ENCODE results near the gene PROS1.
"Not testable (repeated sequence)": the region's sequence is repeated elsewhere in the genome, so short reads cannot be mapped to it uniquely, and the experiment has no call there.

Gene PROS1

DNA sequence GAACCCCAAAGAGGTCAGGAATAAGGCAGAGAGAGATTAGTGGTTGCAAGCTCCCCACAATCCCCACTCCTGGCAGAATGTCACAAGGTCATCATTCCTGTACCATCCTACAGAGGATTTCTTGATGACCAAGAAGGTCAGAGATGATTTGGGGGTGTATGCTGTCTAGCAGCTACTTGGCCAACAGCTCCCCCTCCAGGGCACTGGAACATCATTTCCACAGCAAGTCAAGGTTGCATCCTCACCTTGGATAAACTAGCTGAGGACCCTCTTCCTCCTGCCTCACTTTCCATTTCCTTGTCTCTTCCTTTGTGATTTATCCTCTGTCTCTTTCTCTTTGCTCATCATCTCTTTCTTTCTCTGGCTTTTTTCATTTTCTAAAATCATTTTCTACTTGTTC is 106.3 kb downstream of the PROS1 start:
- no peak for DNase-seq

DNA sequence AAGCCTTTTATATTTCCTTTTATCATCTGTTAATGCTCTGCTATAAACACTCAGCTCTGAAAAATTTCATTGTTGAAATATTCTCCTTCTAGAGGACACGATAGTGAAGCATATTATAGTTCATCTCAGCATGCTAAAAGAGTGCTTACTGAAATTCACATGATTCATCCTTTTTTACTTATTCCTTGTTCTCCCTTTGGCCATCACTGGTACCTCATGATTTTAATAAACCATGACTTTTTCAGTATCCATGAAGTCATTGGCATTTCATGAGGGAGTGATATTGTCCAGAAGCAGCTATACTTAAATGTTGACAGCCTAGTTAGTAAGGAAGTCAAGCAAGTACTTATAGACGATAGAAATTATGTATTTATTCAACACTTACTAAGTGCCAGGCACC is 112.7 kb downstream of the PROS1 start:
- no peak for DNase-seq

DNA sequence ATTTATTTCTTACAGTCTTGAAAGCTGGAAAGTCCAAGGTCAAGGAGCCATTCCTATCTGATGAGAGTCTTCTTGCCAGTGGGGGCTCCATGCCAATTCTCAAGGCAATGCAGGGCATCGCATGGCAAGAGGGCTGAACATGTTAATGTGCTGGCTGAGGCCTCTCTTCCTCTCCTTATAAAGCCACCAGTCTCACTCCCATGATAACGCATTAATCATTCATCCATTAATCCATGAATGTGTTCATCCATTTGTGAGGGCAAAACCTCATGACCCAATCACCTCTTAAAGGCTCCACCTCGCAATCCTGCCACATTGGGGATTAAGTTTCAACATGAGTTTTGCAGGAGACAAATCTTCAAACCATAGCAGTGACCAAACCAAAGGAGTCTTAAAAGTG is 118.3 kb downstream of the PROS1 start:
- DNase-seq = no peak

DNA sequence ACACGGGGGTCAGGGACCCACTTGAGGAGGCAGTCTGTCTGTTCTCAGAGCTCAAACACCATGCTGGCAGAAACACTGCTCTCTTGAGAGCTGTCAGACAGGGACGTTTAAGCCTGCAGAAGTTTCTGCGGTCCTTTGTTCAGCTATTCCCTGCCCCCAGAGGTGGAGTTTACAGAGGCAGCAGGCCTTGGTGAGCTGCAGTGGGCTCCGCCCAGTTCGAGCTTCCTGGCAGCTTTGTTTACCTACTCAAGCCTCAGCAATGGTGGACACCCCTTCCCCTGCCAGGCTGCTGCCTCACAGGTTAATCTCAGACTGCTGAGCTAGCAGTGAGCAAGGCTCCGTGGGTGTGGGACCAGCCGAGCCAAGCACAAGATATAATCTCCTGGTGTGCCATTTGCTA is 121.5 kb downstream of the PROS1 start:
- not testable (repeated sequence) for DNase-seq

DNA sequence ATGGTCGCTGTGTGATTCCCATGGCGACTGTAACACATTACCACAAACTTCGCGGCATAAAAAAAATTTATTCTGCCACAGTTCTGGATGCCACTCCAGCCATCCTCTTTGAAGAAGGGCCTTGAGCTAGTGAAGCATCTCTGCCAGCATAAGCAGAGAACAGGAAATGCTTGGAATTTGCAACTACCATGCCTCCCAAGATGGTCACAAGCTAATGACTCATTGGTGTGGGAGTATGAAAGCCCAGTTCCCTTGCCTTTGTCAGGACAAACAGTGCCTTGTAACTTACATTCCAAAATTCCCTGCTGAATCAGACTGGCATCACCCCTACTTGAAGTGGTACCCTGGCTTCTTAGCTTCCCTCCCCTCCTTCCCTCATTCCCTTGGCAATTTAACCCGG is 129.7 kb downstream of the PROS1 start:
- DNase-seq = no peak

DNA sequence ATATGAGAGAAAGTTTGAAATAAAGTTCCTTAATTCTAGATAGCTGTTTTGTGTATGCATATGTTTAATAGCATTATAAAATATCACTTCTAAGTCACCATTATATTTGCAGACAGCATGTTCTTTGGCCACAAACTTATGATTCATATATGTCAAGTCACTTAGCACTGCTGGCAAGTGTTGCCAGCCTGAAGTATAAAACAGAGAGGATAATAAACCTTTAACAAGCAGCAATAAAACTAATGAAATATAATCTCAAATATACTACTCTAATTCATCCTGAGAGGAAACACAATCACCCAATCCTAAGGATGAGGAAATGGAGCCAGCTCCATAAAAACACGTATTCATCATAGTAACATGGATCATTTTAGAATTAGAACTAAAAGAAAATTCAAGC is 134.5 kb downstream of the PROS1 start:
- not testable (repeated sequence) for DNase-seq
